Adrenal gland (tissue), 12 donors: Measurements from ENCODE around the gene CACNA1D. TPM values are rescaled to one million over a fixed set of nuclear protein-coding genes. Genes with fewer than 3 reads are reported as not detected.
A peak's percentile ranks its signal among the peaks of the same experiment; 100 is the strongest.

Experiments
- DNase-seq, 7 donors: peaks; one replicate each; pipeline ENCODE4 v3.0.0-alpha.2; 2019 to 2020
- H3K27ac ChIP-seq, 5 donors: fragments of 200-600 bp; sonication (generic) in 4 of 5; 1 replicate in 3 of 5; 2 replicates in 2 of 5; pipeline versions ENCODE4 v1.5.1 to v1.8.0; 2016 to 2020; ENCODE audit warnings: mild to moderate bottlenecking in 1 of 5
- H3K27me3 ChIP-seq: fragments of 200-600 bp; 2 replicates; pipeline ENCODE4 v1.8.0; 2021
- H3K36me3 ChIP-seq, 2 donors: fragments of 200-600 bp; replicated peaks in 1 of 2; 1 replicate in 1 of 2; 2 replicates in 1 of 2; pipeline versions ENCODE4 v1.5.1 to v1.8.0; 2018 to 2022
- H3K4me1 ChIP-seq, 2 donors: fragments of 200-600 bp; replicated peaks in 1 of 2; 1 replicate in 1 of 2; 2 replicates in 1 of 2; pipeline versions ENCODE4 v1.5.1 to v1.8.0; 2018 to 2021
- H3K4me3 ChIP-seq, 4 donors: fragments of 200-600 bp; sonication (generic) in 3 of 4; one replicate each; pipeline ENCODE4 v1.5.1; 2016 to 2018
- H3K9me3 ChIP-seq, 3 donors: fragments of 200-600 bp; sonication (generic) in 1 of 3; replicated peaks in 1 of 3; 1 replicate in 2 of 3; 2 replicates in 1 of 3; pipeline versions ENCODE4 v1.5.1 to v1.8.0; 2016 to 2021
- POLR2A ChIP-seq, 2 donors: fragments of 450-650 bp; IDR thresholded peaks; one replicate each; pipeline ENCODE4 v1.6.1; 2017; ENCODE audit warnings: antibody characterized with exemption in 2 of 2, mild to moderate bottlenecking in 2 of 2, moderate library complexity in 1 of 2
- WGBS, 4 donors: extraction: QIAGEN DNeasy Blood & Tissue Kit in 2 of 4; methylation state at CpG; one replicate each; pipeline versions ENCODE4 v1.1.5 to v1.1.7; 2013 to 2017; 5-methylcytosine and 5-hydroxymethylcytosine counted together
- intact Hi-C, 2 donors: fragments of 100-400 bp; cut with DNase I; formaldehyde crosslinking; loops; one replicate each; pipeline versions ENCODE4 v1.14.1 to v1.15.0; 2022 to 2023
- polyA plus RNA-seq, 3 donors: library from polyadenylated mRNA; stranded (reverse); fragments of 200-250 nt in 2 of 3; fragments of 350-450 nt in 1 of 3; fragmentation: Illumina TruSeq in 1 of 3; extraction: RNeasy Lipid Tissue Mini Kit (QIAGEN cat#74804) in 1 of 3; gene quantifications; one replicate each; pipeline ENCODE4 v1.2.3, GENCODE V29; 2013 to 2014
- total RNA-seq, 9 donors: library from RNA; depleted of rRNA in 4 of 9; stranded (reverse); fragments of >200 nt in 4 of 9; fragments of 120-200 nt in 1 of 9; fragmentation: NEBNext Ultra II Directional in 1 of 9; extraction: Animal tissue kit (Norgen Biotek cat#: 25700) in 1 of 9; gene quantifications; one replicate each; pipeline versions ENCODE4 v1.1.0 to v1.2.4, GENCODE V29; 2013 to 2023
- TF ChIP-seq, protein P1 (sequence below), 6 experiments: fragments of 450-650 bp in 4 of 6; fragments of 200-600 bp in 2 of 6; sonication (generic) in 1 of 6; IDR thresholded peaks; 1 replicate in 5 of 6; 2 replicates in 1 of 6; pipeline versions ENCODE4 v1.5.1 to v1.8.0; 2016 to 2021; ENCODE audit warnings: antibody characterized with exemption in 6 of 6, mild to moderate bottlenecking in 2 of 6, moderate library complexity in 1 of 6
- donor health status: healthy with polysubstance abuse.
- donor health status: Bipolar disorder and iron deficiency.
- donor health status: DM: yes; HTN: yes; CAD: no.
- donor health status: DM: no; HTN: no; CAD: no.
- donor health status: DM: no; HTN: no; CAD: no.
- donor health status: DM: yes; HTN: yes; CAD: no.

The CACNA1D gene
- total and polyA plus RNA-seq, 12 donors: 25.8 to 111 (median 63.0) TPM

DNA sequence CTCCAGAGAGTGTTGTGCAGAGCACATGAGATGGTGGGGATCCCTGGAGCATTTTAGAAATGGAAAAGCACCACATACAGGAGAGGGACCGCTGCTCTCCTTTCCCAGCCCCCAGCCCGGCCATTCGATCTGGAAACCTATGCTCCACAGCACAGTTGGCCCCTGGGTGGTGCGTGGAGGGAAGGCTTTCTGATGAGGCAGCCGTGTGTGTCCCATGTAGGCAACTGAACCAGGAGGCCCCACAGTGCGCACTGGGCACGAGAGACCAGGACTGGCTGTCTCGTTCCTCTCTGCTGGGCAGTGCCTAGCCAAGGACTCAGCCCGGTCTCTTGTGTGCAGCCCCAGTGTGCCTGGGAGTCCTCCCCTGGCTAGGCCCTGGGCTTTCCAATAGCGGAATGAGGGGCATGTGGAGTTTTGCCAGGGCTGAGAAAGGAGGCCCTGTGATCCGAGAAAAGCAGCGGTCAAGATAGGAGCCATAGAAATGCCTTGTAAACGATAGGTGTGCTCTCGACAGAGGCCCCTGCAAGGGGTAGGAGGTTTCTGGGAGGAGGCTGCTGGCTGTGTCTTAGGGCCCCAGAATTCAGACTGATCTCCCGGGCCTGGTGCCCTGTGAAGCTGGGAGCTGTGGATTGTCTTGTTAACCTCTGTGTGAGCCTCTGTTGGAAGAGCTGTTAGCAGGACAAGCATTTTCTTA is 312.9 kb downstream of the CACNA1D start:
- H3K4me1 ChIP-seq: peaks cover 10% of the 10 kb centered on the region in 2 donors
- H3K36me3 ChIP-seq: peaks cover 0 to 28% of the 10 kb centered on the region in 2 donors
- intact Hi-C loops: no loop called here
- no peak overlapping the region for H3K4me3 ChIP-seq
- DNase-seq: peak in 2 of 7 donors; percentile 14 to 42
- TF ChIP-seq, protein P1, sequence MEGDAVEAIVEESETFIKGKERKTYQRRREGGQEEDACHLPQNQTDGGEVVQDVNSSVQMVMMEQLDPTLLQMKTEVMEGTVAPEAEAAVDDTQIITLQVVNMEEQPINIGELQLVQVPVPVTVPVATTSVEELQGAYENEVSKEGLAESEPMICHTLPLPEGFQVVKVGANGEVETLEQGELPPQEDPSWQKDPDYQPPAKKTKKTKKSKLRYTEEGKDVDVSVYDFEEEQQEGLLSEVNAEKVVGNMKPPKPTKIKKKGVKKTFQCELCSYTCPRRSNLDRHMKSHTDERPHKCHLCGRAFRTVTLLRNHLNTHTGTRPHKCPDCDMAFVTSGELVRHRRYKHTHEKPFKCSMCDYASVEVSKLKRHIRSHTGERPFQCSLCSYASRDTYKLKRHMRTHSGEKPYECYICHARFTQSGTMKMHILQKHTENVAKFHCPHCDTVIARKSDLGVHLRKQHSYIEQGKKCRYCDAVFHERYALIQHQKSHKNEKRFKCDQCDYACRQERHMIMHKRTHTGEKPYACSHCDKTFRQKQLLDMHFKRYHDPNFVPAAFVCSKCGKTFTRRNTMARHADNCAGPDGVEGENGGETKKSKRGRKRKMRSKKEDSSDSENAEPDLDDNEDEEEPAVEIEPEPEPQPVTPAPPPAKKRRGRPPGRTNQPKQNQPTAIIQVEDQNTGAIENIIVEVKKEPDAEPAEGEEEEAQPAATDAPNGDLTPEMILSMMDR (IDR thresholded peaks at IDR 0.05): no peak
- no peak for TF ChIP-seq POLR2A (IDR thresholded peaks at IDR 0.05)
- peak overlapping the region in 1 of 5 donors; percentile 83 for H3K27ac ChIP-seq
- no peaks in the 10 kb centered on the region for H3K27me3 ChIP-seq
- 88 to 93% (median 92%) methylated on average over 5 to 15 of the region's 15 CpGs for WGBS, 4 donors
- no peaks in the 10 kb centered on the region for H3K9me3 ChIP-seq

DNA sequence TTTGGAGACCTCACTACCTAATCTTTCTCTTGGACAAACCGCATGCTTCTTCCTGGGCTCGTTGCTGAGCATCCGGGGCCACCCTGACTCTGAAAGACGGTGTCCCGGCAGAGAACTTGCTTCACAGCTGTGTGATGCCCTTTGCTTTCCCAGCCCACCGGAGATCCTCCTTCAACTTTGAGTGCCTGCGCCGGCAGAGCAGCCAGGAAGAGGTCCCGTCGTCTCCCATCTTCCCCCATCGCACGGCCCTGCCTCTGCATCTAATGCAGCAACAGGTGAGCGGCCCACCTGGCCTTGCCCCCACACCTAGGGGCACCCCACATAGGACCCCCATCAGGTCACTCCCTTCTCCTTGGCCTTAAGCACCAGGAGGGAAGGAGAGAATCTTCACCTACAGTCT is 314.1 kb downstream of the CACNA1D start:
- Histone ChIP-seq H3K36me3 (peaks cover 0 to 28% of the 10 kb centered on the region in 2 donors), H3K27ac (no peak overlapping the region), H3K4me1 (peaks cover 10% of the 10 kb centered on the region in 2 donors), H3K9me3 (no peaks in the 10 kb centered on the region), H3K4me3 (no peak overlapping the region), H3K27me3 (no peaks in the 10 kb centered on the region)
- intact Hi-C loops: no loop called here
- TF ChIP-seq, protein P1 (IDR thresholded peaks at IDR 0.05): no peak
- TF ChIP-seq POLR2A (IDR thresholded peaks at IDR 0.05): no peak
- 87 to 95% (median 92%) methylated on average over 12 to 13 of the region's 13 CpGs for WGBS, 4 donors
- peak in 3 of 7 donors; percentile 13 to 35 (median 15) for DNase-seq

DNA sequence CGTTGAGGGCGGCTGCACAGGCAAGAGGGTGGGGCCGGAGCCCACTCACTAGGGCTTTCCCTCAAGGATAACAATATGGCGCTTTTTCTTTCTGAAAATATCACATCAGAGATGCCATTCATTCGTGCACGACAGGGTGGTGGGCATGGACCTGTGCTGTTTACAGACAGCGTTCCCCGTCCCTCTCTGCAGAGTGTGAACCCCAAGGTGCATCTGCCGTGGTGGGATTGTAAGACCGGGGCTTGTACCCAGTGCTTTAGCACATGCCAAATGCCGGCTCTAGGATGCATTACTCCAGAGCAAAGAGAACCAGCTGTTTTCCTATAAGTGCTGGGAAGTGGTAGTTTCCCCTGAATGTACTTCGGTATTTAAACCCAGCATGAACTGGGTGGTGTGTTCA is 314.9 kb downstream of the CACNA1D start:
- 87 to 91% (median 90%) methylated on average over 9 to 12 of the region's 12 CpGs for WGBS, 4 donors
- Histone ChIP-seq H3K36me3 (peaks cover 0 to 34% of the 10 kb centered on the region in 2 donors), H3K9me3 (no peaks in the 10 kb centered on the region), H3K27me3 (no peaks in the 10 kb centered on the region), H3K4me3 (no peak overlapping the region), H3K4me1 (peaks cover 10% of the 10 kb centered on the region in 2 donors), H3K27ac (no peak overlapping the region)
- TF ChIP-seq, protein P1 (IDR thresholded peaks at IDR 0.05): no peak
- no peak for TF ChIP-seq POLR2A (IDR thresholded peaks at IDR 0.05)
- DNase-seq: peak in 1 of 7 donors; percentile 45
- intact Hi-C loops: no loop called here

DNA sequence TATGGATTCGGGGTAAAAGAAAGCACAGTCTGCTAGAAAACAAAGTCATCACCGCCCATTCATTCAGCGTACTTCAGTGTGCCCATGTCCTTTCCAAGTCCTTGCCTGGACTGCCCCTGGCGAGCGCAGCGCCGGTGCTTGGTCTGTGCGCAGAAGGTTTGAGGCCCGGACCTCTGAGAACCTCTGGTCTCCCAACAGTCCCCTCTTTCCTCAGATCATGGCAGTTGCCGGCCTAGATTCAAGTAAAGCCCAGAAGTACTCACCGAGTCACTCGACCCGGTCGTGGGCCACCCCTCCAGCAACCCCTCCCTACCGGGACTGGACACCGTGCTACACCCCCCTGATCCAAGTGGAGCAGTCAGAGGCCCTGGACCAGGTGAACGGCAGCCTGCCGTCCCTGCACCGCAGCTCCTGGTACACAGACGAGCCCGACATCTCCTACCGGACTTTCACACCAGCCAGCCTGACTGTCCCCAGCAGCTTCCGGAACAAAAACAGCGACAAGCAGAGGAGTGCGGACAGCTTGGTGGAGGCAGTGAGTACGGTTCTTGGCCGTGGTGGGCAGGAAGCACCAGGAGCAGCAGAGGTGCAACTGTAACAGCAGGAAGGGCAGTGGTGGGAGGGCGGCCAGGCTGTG is 315.5 kb downstream of the CACNA1D start:
- TF ChIP-seq, protein P1 (IDR thresholded peaks at IDR 0.05): no peak
- no peak for TF ChIP-seq POLR2A (IDR thresholded peaks at IDR 0.05)
- Histone ChIP-seq H3K4me3 (no peak overlapping the region), H3K4me1 (peaks cover 10% of the 10 kb centered on the region in 2 donors), H3K27me3 (no peaks in the 10 kb centered on the region), H3K27ac (no peak overlapping the region), H3K36me3 (peaks cover 0 to 35% of the 10 kb centered on the region in 2 donors), H3K9me3 (no peaks in the 10 kb centered on the region)
- DNase-seq: peak in 2 of 7 donors; percentile 10 to 19
- intact Hi-C loops: no loop called here
- 88 to 92% (median 91%) methylated on average over 17 to 28 of the region's 28 CpGs for WGBS, 4 donors
